NB4 (cell line): Measurements from ENCODE around the gene ZZZ3.
"Not testable (repeated sequence)": the region's sequence is repeated elsewhere in the genome, so short reads cannot be mapped to it uniquely, and the experiment has no call there.

Experiments used
- DNase-seq: peaks from one replicate; pipeline ENCODE4 v3.0.0; 2010; ENCODE audit warnings: low read depth
- H3K4me3 ChIP-seq: one replicate; pipeline ENCODE4 v1.5.1; 2011; ENCODE audit warnings: mild to moderate bottlenecking, low read depth, low read length, moderate library complexity
- MYC ChIP-seq: IDR thresholded peaks from 2 replicates; pipeline ENCODE4 v1.6.1; 2011; ENCODE audit warnings: low read depth, low read length
- POLR2A ChIP-seq: IDR thresholded peaks from 2 replicates; pipeline ENCODE4 v1.6.1; 2011; ENCODE audit warnings: mild to moderate bottlenecking; ENCODE audit not compliant: insufficient read length; ENCODE audit errors: extremely low read depth
- TF ChIP-seq, protein P1 (sequence below): IDR thresholded peaks from one replicate; pipeline ENCODE4 v1.5.1; 2012; ENCODE audit warnings: low read depth, low read length
- TF ChIP-seq, protein P2 (sequence below): IDR thresholded peaks from 2 replicates; pipeline ENCODE4 v1.6.1; 2011; ENCODE audit warnings: low read depth, low read length

Gene ZZZ3

DNA sequence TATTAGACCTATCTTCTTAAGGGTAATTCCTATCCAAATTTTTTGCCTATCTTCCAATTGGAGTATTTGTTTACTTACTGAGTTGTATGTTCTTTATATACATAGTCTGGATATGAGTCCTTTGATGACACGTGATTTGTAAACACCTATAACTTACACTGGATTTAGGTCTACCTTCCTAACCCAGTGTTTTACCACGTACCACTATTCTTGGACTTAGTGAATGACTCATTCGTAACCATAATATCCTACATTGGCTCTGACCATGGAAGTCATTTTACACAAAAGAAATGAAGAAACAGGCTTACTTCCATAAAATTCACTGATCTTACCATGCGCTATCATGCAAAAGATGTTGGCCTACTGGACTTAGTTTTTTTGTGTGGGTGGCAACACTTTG lies 23.9 kb upstream of the ZZZ3 start:
- TF ChIP-seq POLR2A, result no peak
- no peak for DNase-seq
- H3K4me3 ChIP-seq, result no peak overlapping the region

DNA sequence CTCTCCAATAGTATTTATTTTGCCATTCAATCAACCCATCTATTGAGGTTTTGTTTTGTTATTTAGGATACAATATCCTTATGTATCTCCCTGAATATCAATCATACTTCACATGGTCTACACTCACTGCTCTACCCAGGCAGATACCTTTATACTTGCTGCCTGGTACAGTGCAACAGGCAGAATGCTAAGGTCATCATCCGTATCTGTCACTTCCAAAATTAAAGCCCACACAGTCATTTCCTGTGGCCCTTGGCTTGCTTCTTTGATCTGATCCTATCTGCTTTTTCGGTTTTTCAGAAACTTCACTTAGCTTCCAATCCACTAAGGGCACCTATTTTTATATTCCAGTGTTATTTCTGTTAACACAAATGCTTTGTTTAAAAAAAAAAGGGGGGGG lies 22.3 kb upstream of the ZZZ3 start:
- no peak overlapping the region for H3K4me3 ChIP-seq
- TF ChIP-seq MYC, result no peak
- TF ChIP-seq, protein P1, sequence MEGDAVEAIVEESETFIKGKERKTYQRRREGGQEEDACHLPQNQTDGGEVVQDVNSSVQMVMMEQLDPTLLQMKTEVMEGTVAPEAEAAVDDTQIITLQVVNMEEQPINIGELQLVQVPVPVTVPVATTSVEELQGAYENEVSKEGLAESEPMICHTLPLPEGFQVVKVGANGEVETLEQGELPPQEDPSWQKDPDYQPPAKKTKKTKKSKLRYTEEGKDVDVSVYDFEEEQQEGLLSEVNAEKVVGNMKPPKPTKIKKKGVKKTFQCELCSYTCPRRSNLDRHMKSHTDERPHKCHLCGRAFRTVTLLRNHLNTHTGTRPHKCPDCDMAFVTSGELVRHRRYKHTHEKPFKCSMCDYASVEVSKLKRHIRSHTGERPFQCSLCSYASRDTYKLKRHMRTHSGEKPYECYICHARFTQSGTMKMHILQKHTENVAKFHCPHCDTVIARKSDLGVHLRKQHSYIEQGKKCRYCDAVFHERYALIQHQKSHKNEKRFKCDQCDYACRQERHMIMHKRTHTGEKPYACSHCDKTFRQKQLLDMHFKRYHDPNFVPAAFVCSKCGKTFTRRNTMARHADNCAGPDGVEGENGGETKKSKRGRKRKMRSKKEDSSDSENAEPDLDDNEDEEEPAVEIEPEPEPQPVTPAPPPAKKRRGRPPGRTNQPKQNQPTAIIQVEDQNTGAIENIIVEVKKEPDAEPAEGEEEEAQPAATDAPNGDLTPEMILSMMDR, result no peak
- DNase-seq, result no peak

DNA sequence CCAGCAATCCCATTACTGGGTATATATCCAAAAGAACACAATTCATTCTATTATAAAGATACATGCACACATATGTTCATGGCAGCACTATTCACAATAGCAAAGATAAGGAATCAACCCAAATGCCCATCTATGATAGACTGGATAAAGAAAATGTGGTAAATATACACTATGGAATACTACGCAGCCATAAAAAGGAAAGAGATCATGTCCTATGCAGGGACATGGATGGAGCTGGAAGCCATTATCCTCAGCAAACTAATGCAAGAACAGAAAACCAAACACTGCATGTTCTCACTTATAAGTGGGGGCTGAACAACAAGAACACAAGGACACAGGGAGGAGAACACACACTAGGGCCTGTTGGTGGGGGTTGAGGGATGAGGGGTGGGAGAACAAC lies 17.2 kb upstream of the ZZZ3 start:
- H3K4me3 ChIP-seq, DNase-seq: not testable (repeated sequence)

DNA sequence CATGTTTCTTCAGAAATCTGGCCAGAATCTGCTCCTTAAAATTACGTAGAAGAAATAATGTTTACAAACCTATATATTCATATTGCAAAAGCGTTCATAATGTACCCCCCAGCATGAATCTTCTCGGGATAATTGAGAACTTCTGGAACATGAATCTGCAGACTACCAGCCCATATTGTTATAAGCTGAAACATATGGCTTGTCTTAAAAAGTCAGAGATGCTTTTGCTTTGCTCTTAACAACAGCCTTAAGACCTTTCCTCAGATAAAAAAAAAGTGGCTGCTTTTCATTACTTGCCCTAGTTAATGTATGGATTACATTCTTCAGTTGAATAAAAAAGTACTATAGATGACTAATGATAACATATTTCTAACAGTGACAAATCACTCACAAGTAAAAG lies 15.0 kb upstream of the ZZZ3 start:
- no peak overlapping the region for H3K4me3 ChIP-seq
- no peak for DNase-seq
- TF ChIP-seq MYC (no peak), POLR2A (no peak)
- TF ChIP-seq, protein P1, result no peak
- TF ChIP-seq, protein P2, sequence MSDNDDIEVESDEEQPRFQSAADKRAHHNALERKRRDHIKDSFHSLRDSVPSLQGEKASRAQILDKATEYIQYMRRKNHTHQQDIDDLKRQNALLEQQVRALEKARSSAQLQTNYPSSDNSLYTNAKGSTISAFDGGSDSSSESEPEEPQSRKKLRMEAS, result no peak

DNA sequence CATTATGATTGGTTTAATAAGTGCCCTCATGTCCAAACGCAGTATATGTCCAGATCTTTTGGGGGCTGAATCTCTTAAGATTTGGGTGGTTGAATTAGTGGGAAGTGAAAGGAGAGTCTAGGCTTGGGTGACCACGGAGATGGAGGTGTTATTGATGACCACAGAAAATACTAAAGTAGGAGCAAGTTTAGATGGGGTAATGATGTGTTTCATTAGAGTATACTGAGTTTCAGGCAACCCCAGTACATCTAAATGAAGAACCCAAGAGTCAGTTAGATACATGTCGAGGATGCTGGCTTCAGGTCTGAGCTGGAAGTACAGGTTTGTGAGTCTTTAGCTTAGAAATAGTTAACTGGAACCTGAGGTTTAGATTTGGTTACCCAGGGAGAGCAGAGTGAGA lies 6.5 kb upstream of the ZZZ3 start:
- no peak for DNase-seq
- H3K4me3 ChIP-seq, result no peak overlapping the region
- TF ChIP-seq, protein P1, result no peak
- TF ChIP-seq MYC (no peak), POLR2A (no peak)
- TF ChIP-seq, protein P2, result no peak

DNA sequence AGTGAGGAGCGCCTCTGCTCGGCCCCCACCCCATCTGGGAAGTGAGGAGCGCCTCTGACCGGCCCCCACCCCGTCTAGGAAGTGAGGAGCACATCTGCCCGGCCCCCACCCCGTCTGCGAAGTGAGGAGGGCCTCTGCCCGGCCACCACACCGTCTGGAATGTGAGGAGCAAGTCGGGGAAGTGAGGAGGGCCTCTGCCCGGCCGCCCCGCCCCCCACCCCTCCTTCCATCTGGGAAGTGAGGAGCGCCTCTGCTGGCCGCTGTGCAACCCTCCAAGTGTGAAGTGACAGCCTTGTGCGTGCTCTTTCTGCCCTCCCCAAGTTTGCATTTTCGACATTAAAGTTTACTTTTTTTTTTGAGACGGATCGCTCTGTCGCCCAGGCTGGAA lies 5.1 kb upstream of the ZZZ3 start:
- no peak for DNase-seq
- TF ChIP-seq POLR2A (no peak), MYC (no peak)
- TF ChIP-seq, protein P2, result no peak
- TF ChIP-seq, protein P1, result no peak
- no peak overlapping the region for H3K4me3 ChIP-seq

DNA sequence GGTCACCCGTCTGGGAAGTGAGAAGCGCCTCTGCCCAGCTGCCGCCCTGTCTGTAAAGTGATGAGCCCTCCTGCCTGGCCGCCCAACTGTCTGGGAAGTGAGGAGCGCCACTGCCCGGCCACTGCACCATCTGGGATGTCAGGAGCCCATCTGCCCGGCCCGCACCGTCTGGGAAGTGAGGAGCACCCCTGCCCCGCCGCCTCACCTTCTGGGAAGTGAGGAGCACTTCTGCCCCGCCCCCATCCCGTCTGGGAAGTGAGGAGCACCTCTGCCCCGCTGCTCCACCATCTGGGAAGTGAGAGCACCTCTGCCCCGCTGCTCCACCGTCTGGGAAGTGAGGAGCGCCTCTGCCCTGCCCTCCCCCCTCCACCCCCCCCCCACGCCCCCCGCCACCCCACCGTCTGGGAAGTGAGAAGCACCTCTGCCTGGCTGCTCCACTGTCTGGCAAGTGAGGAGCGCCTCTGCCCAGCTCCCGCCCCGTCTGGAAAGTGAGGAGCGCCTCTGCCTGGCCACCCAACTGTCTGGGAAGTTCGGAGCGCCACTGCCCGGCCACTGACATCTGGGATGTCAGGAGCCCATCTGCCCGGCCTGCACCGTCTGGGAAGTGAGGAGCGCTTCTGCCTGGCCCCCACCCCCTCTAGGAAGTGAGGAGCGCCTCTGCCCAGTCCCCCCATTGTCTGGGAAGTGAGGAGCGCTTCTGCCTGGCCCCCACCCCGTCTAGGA lies 4.5 kb upstream of the ZZZ3 start:
- TF ChIP-seq, protein P1, result no peak
- no peak for TF ChIP-seq MYC
- no peak for TF ChIP-seq POLR2A
- TF ChIP-seq, protein P2, result no peak
- no peak overlapping the region for H3K4me3 ChIP-seq
- DNase-seq, result no peak
